ENCODE results near the gene ANKRD33B.
"Not testable (repeated sequence)": the region's sequence is repeated elsewhere in the genome, so short reads cannot be mapped to it uniquely, and the experiment has no call there.

ANKRD33B gene

DNA sequence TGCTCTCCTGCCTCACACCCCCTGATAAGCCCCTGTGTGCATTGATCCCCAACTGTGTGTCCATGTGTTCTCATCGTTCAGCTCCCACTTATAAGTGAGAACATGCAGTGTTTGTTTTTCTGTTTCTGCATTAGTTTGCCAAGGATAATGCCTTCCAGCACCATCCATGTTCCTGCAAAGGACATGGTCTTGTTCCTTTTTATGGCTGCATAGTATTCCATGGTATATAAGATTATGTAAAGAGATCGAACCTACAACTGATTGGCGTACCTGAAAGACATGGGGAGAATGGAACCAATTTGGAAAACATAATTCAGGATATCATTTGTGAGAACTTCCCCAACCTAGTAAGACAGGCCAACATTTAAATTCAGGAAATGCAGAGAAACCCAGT, 32.4 kb downstream of the ANKRD33B start:
- no peak for DNase-seq

DNA sequence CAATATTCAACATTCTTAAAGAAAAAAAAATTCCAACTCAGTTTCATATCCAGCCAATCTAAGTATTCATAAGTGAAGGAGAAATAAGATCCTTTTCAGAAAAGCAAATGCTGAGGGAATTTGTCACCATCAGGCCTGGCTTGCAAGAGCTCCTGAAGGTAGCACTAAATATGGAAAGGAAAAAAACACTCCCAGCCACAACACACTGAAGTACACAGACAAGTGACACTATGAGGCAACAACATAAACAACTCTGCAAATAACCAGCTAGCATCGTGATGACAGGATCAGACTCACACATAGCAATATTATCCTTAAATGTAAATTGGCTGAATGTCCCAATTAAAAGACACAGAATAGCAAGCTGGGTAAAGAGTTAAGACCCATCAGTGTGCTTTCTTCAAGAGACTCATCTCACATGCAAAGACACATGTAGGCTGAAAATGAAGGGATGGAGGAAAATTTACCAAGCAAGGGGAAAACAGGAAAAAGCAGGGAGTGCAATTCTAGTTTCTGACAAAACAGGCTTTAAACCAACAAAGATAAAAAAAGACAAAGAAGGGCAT, 33.1 kb downstream of the ANKRD33B start:
- no peak for DNase-seq

GRCh38 chr5:10599113-10599512, 35.2 kb downstream of the ANKRD33B start:
- DNase-seq = no peak

- DNase-seq = no peak
Observed at GRCh38 chr5:10599862-10600284, 36.0 kb downstream of the ANKRD33B start.

- no peak for DNase-seq
Observed at GRCh38 chr5:10600626-10601245, 36.9 kb downstream of the ANKRD33B start.

DNA sequence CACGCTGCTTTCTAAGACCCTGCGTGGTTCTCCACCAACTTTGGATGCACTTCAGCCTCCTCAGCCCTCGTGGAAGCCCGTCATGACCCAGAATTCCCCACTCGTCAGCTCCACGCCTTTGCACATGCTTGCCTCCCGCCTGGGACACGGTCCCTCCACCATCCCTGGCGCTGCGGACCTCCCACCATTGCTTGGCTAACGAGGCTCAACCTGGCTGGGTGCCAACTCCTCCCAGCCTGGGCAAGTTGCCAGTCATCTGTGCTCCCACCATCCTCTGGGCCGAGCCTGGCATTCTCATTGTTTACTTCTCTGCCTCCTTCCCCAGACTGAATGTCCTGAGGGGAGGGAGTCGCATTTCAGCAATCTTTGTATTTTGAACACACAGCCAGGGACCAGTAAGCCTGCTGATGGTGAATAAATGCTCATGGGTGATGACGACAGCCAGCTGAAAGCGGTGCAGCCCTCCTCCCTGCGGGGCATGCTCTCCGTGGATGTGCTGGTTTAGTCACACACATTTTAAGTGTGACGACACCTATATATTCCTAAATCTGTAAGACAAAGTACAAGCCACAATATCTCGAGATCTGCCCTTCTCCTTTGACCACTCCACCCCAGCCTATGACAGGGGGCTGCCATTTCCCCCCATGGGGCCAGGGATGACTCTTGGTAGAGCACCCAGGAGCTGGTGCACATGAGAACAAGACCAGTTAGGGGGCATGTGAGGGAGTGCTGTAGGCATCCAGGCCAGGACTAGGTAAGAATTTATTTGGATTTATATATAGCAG, 37.6 kb downstream of the ANKRD33B start:
- DNase-seq = no peak

DNA sequence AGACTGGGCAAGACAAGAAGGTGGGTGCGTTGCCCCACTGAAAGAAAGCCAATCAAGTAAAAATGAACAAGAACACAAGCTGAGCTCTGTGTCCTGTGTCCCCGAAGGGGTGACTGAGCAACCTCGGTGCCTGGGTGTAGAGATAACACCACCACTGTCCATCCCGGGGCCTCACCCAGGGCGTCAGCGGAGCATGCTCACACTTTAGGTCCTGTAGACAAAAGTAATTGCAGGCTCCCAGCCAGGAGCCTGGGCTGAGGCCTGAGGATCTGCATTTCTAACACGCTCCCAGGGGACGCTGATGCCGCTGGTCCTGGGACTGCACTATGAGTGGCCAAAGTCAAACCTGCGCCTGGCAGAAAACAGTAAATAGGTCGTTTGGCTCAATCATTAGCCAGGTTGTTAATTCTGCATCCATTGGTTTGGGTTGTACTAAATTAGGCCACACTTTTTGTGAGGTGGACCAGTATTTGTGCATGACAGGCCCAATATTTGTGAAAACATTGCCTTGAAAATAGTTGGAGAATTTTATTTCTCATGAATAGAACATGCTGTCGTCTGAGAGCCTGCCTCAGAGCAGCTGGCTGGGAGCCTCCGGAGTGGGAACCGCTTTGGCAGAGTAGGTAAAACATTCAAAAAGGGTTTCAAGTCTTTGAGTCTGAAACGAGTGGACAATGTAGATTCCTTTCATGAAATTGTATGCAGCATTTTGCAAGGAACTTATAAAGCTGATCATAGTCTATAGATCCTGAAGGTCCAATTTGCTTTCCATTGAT, 38.3 kb downstream of the ANKRD33B start:
- no peak for DNase-seq

DNA sequence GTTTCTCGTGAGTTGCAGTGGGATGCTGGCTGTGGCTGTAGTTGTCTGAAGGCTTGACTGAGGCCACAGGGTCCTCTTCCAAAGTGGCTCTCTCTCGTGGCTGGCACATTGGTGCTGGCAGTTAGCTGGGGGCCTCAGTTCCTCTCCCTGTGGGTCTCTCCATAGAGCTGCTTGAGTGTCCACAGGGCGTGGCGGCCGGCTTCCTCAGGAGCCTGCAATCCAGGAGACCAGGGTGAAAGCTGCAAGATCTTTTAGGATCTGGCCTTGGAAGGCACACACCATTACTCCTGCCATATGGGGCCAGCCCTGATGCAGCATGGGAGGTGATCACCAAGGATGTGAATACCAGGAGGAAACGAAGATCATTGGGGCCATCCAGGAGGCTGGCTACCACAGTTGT, 41.1 kb downstream of the ANKRD33B start:
- DNase-seq = no peak

DNA sequence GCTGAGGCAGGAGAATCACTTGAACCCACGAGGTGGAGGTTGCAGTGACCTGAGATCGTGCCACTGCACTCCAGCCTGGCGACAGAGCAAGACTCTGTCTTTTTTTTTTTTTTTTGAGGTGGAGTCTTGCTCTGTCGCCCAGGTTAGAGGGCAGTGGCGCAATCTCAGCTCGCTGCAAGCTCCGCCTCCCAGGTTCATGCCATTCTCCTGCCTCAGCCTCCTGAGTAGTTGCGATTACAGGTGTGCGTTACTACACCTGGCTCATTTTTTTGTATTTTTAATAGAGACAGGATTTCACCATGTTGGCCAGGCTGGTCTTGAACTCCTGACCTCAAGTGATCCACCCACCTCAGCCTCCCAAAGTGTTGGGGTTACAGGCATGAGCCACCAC, 42.8 kb downstream of the ANKRD33B start:
- not testable (repeated sequence) for DNase-seq

DNA sequence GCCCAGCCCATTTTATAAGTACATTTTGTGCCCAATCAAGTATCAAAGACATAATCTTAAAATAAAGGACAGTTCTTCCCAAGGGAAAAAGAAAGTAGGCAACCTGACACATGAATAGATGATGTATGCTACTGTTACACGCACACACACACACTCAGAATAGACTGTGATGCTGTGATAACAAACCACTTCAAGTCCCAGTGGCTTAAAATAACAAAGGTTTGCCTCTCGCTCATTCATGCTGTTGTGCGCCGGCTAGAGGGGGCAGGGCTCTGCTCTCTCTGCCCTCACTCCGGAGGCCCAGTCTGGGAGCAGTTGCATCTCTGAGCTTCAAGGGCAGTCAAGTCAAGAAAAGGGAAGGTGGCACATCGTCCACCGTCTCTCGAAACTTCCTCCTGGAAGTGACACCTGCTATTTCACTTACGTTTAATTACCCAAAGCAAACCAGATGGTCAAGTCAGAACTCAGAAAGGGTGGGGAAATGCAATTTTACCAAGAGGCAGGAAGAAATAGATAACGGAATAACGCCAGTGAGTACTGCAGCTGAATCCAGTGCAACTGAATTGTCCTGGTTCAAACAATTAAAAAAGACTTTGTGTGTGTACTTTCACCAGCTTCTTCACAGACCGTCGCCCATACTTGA, 43.3 kb downstream of the ANKRD33B start:
- DNase-seq = no peak

DNA sequence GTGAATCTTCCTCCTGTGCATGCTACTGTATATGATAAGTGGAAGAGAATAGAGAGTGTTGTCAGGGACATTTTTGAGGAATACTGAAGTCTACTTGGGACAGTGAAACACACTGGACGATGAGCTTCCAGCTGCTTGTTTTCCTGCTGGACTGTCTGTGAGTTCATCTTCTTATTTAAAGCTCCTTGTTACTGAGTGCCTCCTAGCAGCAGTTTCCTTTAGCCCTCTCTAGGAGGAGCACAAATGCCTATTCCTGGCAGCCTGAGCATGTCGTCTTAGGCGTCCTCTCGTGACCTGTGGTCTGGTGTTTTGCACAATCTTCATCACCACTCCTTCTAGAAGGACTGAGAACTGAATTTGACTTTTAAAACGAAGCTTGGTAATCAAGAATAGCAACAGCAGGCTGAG, 43.8 kb downstream of the ANKRD33B start:
- no peak for DNase-seq

- DNase-seq = not testable (repeated sequence)
Observed at GRCh38 chr5:10608081-10608480, 44.2 kb downstream of the ANKRD33B start.

DNA sequence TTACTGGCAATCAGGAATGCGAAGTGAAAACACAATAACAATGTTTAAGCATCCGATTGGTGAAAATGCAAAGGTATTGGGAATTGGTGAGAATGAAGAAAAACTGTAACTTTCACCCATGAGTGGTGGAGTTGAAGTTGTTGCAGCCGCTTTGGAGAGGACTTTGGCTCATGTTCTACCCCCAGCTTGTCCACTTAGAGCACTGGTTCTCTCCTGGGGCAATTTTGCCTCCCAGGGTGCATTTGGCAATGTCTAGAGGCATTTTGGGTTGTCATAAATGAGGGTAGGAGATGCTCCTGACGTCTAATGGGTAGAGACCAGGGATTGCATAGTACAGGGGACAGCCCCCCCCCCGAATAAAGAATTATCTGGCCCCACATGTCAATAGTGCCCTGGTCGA, 46.2 kb downstream of the ANKRD33B start:
- DNase-seq = no peak

- DNase-seq = no peak
Observed at GRCh38 chr5:10611290-10611689, 47.4 kb downstream of the ANKRD33B start.

DNA sequence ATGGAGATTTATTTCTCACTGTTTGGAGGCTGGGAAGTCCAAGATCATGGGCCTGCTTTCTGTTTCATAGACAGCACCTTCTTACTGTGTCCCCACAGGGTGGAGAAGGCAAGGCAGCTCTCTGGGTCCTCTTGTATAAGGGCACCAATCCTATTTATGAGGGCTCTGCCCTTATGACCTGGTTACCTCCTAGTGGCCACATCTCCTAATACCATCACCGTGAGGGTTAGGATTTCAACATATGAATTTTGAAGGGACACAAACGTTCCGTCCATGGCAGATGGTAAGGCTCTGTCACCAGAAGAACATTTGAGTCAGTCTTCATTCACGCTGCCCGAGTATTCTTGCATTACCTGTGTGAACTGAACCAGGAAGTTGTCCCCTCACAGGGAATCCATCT, 48.4 kb downstream of the ANKRD33B start:
- DNase-seq = no peak

DNA sequence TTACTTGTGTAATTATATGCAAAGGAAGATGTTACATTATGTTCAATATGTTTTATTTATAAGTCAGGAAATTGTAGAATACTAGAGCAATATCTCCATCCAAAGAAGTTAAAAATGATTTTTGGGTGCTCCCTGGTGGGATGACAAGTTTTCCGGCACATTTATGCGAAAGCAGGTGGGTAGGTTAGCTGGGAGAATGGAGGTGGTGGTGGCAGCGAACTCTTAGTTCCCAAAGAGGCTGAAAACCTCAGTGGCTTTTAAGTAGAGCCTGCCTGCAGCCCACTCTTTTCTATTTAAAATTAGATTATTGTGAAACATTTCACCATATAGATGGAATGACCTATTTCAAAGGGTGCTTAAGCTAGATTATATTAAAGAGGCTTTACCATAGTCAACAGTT, 51.8 kb downstream of the ANKRD33B start:
- no peak for DNase-seq

DNA sequence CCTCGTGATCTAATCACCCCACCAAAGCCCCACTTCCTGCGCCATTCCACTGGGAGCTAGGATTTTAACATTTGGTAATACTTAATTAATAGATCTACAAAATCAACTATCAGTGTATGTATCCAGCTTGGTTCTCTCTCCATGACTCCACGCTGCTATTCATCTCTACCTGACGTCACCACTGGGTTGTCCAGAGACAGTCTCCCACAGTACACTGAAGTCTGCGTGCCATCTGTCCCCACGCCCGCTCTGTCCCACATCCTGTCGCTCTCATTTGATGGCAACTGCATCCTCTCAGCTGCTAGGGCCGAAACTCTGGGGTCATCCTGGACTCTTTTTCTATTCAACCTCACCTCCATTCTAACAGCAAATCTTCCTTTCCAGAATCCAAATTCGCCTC, 53.2 kb downstream of the ANKRD33B start:
- DNase-seq = no peak

DNA sequence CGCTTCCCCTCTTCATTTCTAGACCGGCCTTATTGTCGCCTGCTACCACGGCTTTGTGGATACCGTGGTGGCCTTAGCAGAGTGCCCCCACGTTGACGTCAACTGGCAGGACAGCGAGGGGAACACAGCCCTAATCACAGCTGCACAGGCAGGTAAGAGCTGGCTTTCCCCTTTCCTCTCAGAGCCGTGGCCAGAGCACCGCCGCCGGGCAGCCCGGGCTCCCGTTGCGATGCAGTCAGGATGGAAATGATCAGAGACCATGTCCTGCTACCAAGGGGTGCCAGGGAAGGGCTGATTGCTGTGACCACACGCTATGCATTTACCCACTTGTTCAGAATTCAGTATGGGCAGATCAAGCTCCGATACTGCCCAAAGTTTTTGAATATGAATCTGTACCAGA, 54.4 kb downstream of the ANKRD33B start:
- DNase-seq = no peak

DNA sequence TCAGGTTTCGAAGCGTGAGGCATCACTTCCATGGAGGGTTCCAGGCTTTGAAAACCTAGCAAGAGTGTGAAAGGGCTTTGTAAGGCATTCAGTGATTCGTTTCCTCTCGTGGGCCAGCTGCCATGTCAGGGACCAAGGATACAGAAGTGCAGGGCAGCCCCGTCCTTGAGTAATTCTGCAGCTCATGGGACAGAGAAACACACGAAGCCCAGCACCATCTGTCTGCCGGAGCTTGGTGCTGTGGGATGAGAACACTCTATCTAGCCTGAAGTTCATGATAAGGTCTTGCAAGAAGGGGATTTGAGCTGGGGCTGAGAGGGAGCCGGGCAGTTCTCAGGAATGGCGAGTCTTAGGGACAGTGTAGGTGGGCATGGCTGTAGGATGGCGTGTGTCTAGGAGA, 55.8 kb downstream of the ANKRD33B start:
- no peak for DNase-seq

DNA sequence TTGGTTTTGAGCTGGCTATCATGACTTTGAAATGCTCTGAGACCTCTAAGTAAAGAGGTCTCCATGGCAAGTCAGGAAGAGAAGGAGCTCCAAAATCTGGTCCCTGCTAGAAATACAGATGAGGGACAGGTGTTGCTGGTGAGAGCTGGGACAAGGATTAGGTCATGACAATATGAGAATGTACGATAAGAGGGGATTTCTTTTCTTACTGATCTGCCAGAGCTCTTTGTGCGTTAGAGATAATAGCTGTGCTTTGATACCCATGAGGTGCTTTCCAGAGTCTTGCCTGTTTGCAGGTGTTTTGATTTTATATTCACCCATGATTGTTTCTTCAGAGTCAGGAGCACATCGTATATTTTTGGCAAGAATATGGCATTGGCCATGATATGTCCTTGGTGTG, 56.5 kb downstream of the ANKRD33B start:
- DNase-seq = no peak

- DNase-seq = no peak
Observed at GRCh38 chr5:10621832-10622231, 58.0 kb downstream of the ANKRD33B start.

DNA sequence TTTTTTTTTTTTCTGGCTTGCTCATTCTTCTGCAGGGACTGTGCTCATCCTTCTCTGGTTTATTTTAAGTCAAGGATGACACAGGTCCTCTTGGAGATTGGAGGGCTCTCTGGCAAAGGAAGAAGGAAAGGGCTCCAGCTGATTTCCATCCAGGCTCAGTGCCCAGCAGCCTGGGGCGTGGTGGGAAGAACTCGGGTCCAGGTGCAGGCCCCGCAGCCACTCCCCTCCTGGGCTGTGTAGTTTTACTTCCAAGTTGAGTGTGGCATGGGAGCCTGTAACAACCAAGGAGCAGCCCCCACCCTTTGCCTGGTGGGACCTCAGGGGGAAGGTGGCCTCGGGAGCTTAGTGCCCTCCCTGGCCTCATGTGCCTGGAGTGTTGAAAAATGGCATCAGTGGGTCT, 58.9 kb downstream of the ANKRD33B start:
- no peak for DNase-seq

- DNase-seq = no peak
Observed at GRCh38 chr5:10623305-10623910, 59.5 kb downstream of the ANKRD33B start.
